K562 (cell line): Measurements from ENCODE around the gene CDT1. TPM values are rescaled to one million over a fixed set of nuclear protein-coding genes. Genes with fewer than 3 reads are reported as not detected.
A peak's percentile ranks its signal among the peaks of the same experiment; 100 is the strongest.

Source experiments
- BCL6 ChIP-seq: fragments of 250-450 bp; sonication (Bioruptor Pico); IDR thresholded peaks from 2 replicates; pipeline ENCODE4 v1.4.0; 2020
- BCOR ChIP-seq: fragments of 450-650 bp; IDR thresholded peaks from 2 replicates; pipeline ENCODE4 v1.6.1; 2016
- BDP1 ChIP-seq: IDR thresholded peaks from 3 replicates; pipeline ENCODE4 v1.6.1; 2011; ENCODE audit not compliant: insufficient read length, insufficient read depth
- DACH1 ChIP-seq: fragments of 450-650 bp; IDR thresholded peaks from 2 replicates; pipeline ENCODE4 v1.6.1; 2018; ENCODE audit not compliant: partially characterized antibody
- HDAC8 ChIP-seq: fragments of 450-650 bp; IDR thresholded peaks from 2 replicates; pipeline ENCODE4 v1.6.1; 2016; ENCODE audit warnings: mild to moderate bottlenecking, missing genetic modification characterization, moderate library complexity, missing compliant biosample characterization
- POLR2A ChIP-seq: fragments of 450-650 bp; conservative IDR thresholded peaks from 2 replicates; pipeline ENCODE4 v1.6.1; 2016
- RBM15 ChIP-seq: fragments of 200-400 bp; formaldehyde crosslinking; IDR thresholded peaks from 2 replicates; pipeline ENCODE4 v1.6.1; 2018; ENCODE audit warnings: mild to moderate bottlenecking, low read length, moderate library complexity; ENCODE audit not compliant: insufficient read depth
- SIRT6 ChIP-seq: IDR thresholded peaks from one replicate; pipeline ENCODE4 v1.6.1; 2012; ENCODE audit warnings: low read depth, mild to moderate bottlenecking, control low read depth, inconsistent platforms, low read length, moderate library complexity
- SNRNP70 ChIP-seq: fragments of 200-400 bp; formaldehyde crosslinking; optimal IDR thresholded peaks from 2 replicates; pipeline ENCODE3; 2017; ENCODE audit warnings: low read depth, low read length
- XRCC3 ChIP-seq: fragments of 450-650 bp; IDR thresholded peaks from 2 replicates; pipeline ENCODE4 v1.6.1; 2017; ENCODE audit warnings: mild to moderate bottlenecking, moderate library complexity
- YY1 ChIP-seq, 3 experiments: IDR thresholded peaks; 2 replicates each; pipeline ENCODE4 v1.6.1; 2011; ENCODE audit warnings: low read length in 2 of 3, mild to moderate bottlenecking in 2 of 3, moderate library complexity in 2 of 3, borderline replicate concordance in 1 of 3, control low read depth in 1 of 3, low read depth in 1 of 3; ENCODE audit not compliant: insufficient read depth in 3 of 3, insufficient replicate concordance in 2 of 3, control insufficient read depth in 1 of 3, insufficient read length in 1 of 3; ENCODE audit errors: extremely low read depth in 1 of 3
- ZFP36 ChIP-seq: fragments of 150-350 bp; IDR thresholded peaks from 2 replicates; pipeline ENCODE4 v1.6.1; 2018; ENCODE audit warnings: low read length, low read depth; ENCODE audit not compliant: partially characterized antibody
- ZNF212 ChIP-seq: fragments of 450-650 bp; formaldehyde crosslinking; IDR thresholded peaks from 2 replicates; pipeline ENCODE4 v1.4.0; 2020; ENCODE audit warnings: mild to moderate bottlenecking
- ZNF224 ChIP-seq: sonication (generic); formaldehyde crosslinking; IDR thresholded peaks from 2 replicates; pipeline ENCODE4 v1.8.0; 2022; ENCODE audit warnings: mild to moderate bottlenecking, missing genetic modification reagents
- ZNF41 ChIP-seq: fragments of 250-450 bp; sonication (Bioruptor Pico); conservative IDR thresholded peaks from 2 replicates; pipeline ENCODE4 v1.4.0; 2020; ENCODE audit warnings: mild to moderate bottlenecking
- ZNF766 ChIP-seq: fragments of 200-800 bp; sonication (Bioruptor generic); conservative IDR thresholded peaks from 2 replicates; pipeline ENCODE4 v1.6.1; 2016; ENCODE audit warnings: missing genetic modification characterization, missing compliant biosample characterization
- polyA plus RNA-seq, 8 experiments: library from polyadenylated mRNA; depleted of rRNA in 4 of 8; stranded (reverse) in 5 of 8; unstranded in 3 of 8; fragments of >200 nt; fragmentation: Nextera tagmentation in 2 of 8; fragmentation: Illumina TruSeq in 1 of 8; extraction: Ambion mirVana in 2 of 8; extraction: Trizol in 1 of 8; gene quantifications; 2 replicates each; pipeline versions ENCODE4 v1.2.1 to v1.2.3, GENCODE V29; 2011 to 2014; ENCODE audit warnings: inconsistent platforms in 1 of 8, missing spikeins in 1 of 8
- total RNA-seq, 7 experiments: library from RNA; depleted of rRNA in 6 of 7; stranded (reverse); fragments of >200 nt in 6 of 7; fragmentation: Illumina TruSeq in 2 of 7; extraction: Trizol in 2 of 7; gene quantifications; 2 replicates each; pipeline versions ENCODE4 v1.2.1 to v1.2.3, GENCODE V29; 2011 to 2021; ENCODE audit warnings: low replicate concordance in 1 of 7
- TF ChIP-seq, protein P1 (sequence below): fragments of 450-650 bp; IDR thresholded peaks from 2 replicates; pipeline ENCODE4 v1.6.1; 2016; ENCODE audit warnings: mild to moderate bottlenecking, moderate library complexity
- TF ChIP-seq, protein P2 (sequence below): fragments of 250-450 bp; sonication (Bioruptor Pico); IDR thresholded peaks from 2 replicates; pipeline ENCODE4 v1.6.1; 2021; ENCODE audit warnings: mild to moderate bottlenecking

The CDT1 gene
- total and polyA plus RNA-seq, 9 of the 15 experiments (the other 6 are each of a cell fraction or from before 2014, with no cell fraction given), result 0.92 to 178 (median 14.2) TPM

DNA sequence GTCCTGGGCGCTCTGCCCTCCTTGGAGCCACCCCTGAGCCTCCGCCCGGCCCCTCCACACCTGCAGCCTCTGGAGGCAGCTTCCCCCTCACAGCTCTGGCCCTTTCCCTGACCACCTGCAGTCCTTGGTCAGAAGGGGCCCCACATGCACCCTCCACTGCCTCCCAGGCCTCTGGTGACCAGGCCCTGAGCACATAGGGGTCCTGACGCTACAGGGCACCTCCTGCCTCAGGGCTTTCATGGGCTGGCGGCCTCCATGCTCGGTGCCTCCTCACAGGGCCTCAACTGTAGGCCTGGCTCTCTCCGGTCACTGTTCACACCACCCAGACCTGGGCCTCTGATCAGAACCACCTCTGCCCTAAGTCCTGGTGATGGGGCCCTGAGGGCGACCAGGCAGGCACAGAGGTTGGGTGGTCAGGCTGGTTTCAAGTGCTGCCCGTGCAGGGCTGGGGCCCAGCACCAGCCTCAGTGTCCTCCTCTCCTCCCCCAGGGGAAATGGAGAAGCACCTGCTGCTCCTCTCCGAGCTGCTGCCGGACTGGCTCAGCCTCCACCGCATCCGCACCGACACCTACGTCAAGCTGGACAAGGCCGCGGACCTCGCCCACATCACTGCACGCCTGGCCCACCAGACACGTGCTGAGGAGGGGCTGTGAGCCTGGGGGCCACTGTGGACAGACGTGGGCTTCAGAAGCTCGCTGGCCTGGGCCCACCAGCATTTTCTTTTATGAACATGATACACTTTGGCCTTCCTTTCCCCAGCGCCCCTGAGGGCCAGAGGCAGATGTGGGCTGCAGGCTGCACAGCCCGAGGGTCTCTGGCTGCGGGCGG is 4.3 kb downstream of the CDT1 start (continued):
- TF ChIP-seq, protein P1, sequence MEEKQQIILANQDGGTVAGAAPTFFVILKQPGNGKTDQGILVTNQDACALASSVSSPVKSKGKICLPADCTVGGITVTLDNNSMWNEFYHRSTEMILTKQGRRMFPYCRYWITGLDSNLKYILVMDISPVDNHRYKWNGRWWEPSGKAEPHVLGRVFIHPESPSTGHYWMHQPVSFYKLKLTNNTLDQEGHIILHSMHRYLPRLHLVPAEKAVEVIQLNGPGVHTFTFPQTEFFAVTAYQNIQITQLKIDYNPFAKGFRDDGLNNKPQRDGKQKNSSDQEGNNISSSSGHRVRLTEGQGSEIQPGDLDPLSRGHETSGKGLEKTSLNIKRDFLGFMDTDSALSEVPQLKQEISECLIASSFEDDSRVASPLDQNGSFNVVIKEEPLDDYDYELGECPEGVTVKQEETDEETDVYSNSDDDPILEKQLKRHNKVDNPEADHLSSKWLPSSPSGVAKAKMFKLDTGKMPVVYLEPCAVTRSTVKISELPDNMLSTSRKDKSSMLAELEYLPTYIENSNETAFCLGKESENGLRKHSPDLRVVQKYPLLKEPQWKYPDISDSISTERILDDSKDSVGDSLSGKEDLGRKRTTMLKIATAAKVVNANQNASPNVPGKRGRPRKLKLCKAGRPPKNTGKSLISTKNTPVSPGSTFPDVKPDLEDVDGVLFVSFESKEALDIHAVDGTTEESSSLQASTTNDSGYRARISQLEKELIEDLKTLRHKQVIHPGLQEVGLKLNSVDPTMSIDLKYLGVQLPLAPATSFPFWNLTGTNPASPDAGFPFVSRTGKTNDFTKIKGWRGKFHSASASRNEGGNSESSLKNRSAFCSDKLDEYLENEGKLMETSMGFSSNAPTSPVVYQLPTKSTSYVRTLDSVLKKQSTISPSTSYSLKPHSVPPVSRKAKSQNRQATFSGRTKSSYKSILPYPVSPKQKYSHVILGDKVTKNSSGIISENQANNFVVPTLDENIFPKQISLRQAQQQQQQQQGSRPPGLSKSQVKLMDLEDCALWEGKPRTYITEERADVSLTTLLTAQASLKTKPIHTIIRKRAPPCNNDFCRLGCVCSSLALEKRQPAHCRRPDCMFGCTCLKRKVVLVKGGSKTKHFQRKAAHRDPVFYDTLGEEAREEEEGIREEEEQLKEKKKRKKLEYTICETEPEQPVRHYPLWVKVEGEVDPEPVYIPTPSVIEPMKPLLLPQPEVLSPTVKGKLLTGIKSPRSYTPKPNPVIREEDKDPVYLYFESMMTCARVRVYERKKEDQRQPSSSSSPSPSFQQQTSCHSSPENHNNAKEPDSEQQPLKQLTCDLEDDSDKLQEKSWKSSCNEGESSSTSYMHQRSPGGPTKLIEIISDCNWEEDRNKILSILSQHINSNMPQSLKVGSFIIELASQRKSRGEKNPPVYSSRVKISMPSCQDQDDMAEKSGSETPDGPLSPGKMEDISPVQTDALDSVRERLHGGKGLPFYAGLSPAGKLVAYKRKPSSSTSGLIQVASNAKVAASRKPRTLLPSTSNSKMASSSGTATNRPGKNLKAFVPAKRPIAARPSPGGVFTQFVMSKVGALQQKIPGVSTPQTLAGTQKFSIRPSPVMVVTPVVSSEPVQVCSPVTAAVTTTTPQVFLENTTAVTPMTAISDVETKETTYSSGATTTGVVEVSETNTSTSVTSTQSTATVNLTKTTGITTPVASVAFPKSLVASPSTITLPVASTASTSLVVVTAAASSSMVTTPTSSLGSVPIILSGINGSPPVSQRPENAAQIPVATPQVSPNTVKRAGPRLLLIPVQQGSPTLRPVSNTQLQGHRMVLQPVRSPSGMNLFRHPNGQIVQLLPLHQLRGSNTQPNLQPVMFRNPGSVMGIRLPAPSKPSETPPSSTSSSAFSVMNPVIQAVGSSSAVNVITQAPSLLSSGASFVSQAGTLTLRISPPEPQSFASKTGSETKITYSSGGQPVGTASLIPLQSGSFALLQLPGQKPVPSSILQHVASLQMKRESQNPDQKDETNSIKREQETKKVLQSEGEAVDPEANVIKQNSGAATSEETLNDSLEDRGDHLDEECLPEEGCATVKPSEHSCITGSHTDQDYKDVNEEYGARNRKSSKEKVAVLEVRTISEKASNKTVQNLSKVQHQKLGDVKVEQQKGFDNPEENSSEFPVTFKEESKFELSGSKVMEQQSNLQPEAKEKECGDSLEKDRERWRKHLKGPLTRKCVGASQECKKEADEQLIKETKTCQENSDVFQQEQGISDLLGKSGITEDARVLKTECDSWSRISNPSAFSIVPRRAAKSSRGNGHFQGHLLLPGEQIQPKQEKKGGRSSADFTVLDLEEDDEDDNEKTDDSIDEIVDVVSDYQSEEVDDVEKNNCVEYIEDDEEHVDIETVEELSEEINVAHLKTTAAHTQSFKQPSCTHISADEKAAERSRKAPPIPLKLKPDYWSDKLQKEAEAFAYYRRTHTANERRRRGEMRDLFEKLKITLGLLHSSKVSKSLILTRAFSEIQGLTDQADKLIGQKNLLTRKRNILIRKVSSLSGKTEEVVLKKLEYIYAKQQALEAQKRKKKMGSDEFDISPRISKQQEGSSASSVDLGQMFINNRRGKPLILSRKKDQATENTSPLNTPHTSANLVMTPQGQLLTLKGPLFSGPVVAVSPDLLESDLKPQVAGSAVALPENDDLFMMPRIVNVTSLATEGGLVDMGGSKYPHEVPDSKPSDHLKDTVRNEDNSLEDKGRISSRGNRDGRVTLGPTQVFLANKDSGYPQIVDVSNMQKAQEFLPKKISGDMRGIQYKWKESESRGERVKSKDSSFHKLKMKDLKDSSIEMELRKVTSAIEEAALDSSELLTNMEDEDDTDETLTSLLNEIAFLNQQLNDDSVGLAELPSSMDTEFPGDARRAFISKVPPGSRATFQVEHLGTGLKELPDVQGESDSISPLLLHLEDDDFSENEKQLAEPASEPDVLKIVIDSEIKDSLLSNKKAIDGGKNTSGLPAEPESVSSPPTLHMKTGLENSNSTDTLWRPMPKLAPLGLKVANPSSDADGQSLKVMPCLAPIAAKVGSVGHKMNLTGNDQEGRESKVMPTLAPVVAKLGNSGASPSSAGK, result no peak
- TF ChIP-seq ZNF41 (CRISPR knock-in tag), result no peak
- TF ChIP-seq ZFP36, result no peak
- TF ChIP-seq ZNF766 (CRISPR knock-in tag), result no peak
- peak; percentile 55 for TF ChIP-seq SIRT6
- TF ChIP-seq ZNF224 (CRISPR knock-in tag), result no peak
- no peak for TF ChIP-seq DACH1
- no peak for TF ChIP-seq BCOR
- TF ChIP-seq HDAC8 (tag), result no peak
- TF ChIP-seq, protein P2, sequence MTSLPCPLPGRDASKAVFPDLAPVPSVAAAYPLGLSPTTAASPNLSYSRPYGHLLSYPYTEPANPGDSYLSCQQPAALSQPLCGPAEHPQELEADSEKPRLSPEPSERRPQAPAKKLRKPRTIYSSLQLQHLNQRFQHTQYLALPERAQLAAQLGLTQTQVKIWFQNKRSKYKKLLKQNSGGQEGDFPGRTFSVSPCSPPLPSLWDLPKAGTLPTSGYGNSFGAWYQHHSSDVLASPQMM, result no peak
- no peak for TF ChIP-seq BDP1
- TF ChIP-seq XRCC3, result no peak
- no peak for TF ChIP-seq RBM15
- peak; percentile 55 for TF ChIP-seq POLR2A
- peak; percentile 35 for TF ChIP-seq SNRNP70
- no peak for TF ChIP-seq ZNF212 (CRISPR knock-in tag)
- TF ChIP-seq YY1 (IDR thresholded peaks at IDR 0.05; ENCODE audit: borderline replicate concordance in 1 of 3, control insufficient read depth in 1 of 3, extremely low read depth in 1 of 3, insufficient read depth in 3 of 3, insufficient read length in 1 of 3, insufficient replicate concordance in 2 of 3, low read depth in 1 of 3, low read length in 2 of 3), result no peak
- TF ChIP-seq BCL6 (CRISPR knock-in tag), result no peak
